Measurements from ENCODE around the gene SFI1. TPM values are rescaled to one million over a fixed set of nuclear protein-coding genes. Genes with fewer than 3 reads are reported as not detected.

The SFI1 gene
- total RNA-seq, 2 experiments from 2014 or later = 227 to 240 TPM

DNA sequence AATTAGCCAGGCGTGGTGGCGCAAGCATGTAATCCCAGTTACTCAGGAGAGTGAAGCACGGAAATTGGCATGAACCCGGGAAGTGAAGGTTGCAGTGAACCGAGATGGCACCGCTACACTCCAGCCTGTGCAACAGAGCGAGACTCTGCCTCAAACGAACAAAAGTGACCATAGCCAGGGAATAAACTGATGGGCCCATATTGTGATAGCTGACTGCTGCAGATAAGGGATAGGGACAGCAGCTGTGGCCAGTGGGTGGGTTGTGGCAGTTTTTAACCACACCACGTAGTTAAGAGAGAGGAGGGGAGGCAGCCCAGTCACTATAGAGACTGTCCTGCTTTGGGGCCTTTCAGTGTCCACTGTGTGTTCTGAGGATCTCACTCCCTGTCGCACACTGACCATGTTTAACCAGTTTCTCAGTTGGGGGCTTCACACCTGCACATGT, 106.8 kb downstream of the SFI1 start:
- H3K4me3 Mint-ChIP-seq = no peak overlapping the region
- H3K9me3 Mint-ChIP-seq = no peaks in the 10 kb centered on the region
- H3K27ac Mint-ChIP-seq = no peak overlapping the region
- peaks cover 35% of the 10 kb centered on the region for H3K36me3 Mint-ChIP-seq
- POLR2A ChIA-PET = no interaction called here
- no peaks in the 10 kb centered on the region for H3K27me3 Mint-ChIP-seq
- DNase-seq = no peak
- CTCF ChIA-PET = interaction anchor here (0.9 kb wide), 1 partner anchor 290 kb away, joined by 3 read pairs; no protein-coding TSS in a partner anchor
- intact Hi-C loops (cut with micrococcal nuclease) = no loop called here
- peaks cover 3% of the 10 kb centered on the region for H3K4me1 Mint-ChIP-seq (ENCODE audit: low read depth)

DNA sequence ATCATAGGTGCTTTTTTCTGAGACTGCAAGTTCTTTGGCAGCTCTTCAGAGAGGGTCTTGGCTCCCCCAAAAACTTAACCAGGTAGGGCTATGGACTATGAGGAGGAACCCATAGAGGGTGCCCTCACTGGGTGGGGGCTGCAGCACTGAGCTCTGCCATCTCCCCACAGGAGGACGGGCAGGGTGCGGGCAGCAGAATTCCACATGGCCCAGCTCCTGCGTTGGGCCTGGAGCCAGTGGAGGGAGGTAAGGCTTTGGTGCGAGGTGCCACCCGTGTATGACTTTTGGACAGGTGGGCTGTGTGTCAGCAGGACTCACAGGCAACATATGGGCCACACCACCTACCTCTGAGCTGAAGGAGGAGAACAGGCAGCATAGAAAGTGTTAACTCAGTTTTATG, 107.2 kb downstream of the SFI1 start:
- no peak overlapping the region for H3K27ac Mint-ChIP-seq
- no peak overlapping the region for H3K4me3 Mint-ChIP-seq
- CTCF ChIA-PET = interaction anchor here (0.7 kb wide), 1 partner anchor 47 kb away, joined by 3 read pairs; no protein-coding TSS in a partner anchor

DNA sequence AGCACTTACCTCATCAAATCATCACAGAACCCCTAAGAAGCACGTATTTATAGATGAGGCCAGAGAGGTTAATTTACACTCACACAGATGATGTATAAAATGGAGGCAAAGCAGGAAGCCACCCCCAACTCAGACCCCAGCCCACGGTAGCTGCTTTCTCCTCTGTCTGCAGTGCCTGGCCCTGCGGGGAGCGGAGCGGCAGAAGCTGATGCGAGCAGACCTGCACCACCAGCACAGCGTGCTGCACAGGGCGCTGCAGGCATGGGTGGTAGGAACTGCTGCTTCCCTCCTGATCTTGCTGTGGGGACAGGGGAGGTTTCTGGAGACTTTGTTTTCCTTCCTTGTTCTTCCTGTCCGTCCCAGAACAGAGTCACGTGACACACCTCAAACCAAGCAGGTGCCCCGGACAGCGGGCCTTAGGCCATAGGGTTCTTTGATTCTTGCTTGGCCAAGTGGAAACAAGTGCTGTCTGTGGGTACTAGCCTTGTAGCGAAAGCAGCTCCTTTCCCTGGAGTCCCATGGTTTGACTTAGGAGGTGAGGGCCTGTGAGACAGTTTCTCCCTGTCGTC, 107.9 kb downstream of the SFI1 start:
- no peaks in the 10 kb centered on the region for H3K9me3 Mint-ChIP-seq
- H3K4me3 Mint-ChIP-seq = no peak overlapping the region
- ChIA-PET CTCF (interaction anchor here (0.7 kb wide), 1 partner anchor 48 kb away, joined by 3 read pairs; no protein-coding TSS in a partner anchor), POLR2A (no interaction called here)
- H3K27me3 Mint-ChIP-seq = no peaks in the 10 kb centered on the region
- peaks cover 3% of the 10 kb centered on the region for H3K4me1 Mint-ChIP-seq (ENCODE audit: low read depth)
- no peak for DNase-seq
- intact Hi-C loops (cut with micrococcal nuclease) = no loop called here
- peaks cover 40% of the 10 kb centered on the region for H3K36me3 Mint-ChIP-seq
- H3K27ac Mint-ChIP-seq = no peak overlapping the region

More for the DNA sequence above, 107.2 kb downstream of the SFI1 start:
- POLR2A ChIA-PET = no interaction called here
- peaks cover 3% of the 10 kb centered on the region for H3K4me1 Mint-ChIP-seq (ENCODE audit: low read depth)
- H3K27me3 Mint-ChIP-seq = no peaks in the 10 kb centered on the region
- intact Hi-C loops (cut with micrococcal nuclease) = no loop called here
- H3K9me3 Mint-ChIP-seq = no peaks in the 10 kb centered on the region
- no peak for DNase-seq
- peaks cover 38% of the 10 kb centered on the region for H3K36me3 Mint-ChIP-seq

DNA sequence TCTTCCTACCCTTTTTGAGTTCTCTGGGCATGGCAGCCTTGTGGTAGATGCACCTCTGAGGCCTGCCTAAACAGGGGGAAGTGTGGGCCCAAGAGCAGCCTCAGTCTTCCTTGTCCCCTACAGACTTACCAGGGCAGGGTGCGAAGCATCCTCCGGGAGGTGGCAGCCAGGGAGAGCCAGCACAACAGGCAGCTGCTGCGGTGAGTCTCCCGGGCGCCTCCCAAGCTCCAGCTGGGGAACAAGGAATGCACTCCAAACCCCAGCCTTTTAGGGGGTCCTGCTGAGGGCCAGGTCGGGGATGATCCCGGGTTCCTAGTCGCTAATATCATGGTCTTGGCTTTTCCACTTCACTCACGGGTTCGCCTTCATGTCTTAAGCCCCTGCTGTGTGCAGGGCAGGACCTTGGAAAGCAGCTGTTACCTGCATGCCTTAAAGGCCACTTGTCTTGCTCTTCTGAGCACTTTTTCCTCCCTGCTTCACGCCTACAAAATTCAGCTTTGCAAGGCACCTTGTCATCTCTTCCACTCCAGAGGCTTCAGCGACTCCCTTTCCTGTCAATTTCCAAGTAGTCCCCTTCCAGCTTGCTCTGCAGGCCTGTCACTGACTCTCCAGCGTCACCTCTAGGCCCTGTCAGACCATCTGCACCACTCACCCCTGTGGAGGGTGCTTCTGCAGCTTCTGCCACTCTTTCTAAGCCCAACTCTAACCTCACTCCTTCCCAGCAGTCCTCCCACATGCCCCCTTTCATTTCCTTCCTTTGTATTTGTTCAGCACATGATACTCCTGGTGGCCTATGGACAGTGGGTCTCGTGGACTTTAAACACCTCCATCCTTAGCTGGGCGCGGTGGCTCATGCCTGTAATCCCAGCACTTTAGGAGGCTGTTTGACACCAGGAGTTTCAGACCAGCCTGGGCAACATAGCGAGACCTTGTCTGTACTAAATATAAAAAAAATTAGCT, 108.7 kb downstream of the SFI1 start:
- H3K4me1 Mint-ChIP-seq (ENCODE audit: low read depth) = peaks cover 3% of the 10 kb centered on the region
- H3K36me3 Mint-ChIP-seq = peaks cover 43% of the 10 kb centered on the region
- intact Hi-C loops (cut with micrococcal nuclease) = no loop called here

DNA sequence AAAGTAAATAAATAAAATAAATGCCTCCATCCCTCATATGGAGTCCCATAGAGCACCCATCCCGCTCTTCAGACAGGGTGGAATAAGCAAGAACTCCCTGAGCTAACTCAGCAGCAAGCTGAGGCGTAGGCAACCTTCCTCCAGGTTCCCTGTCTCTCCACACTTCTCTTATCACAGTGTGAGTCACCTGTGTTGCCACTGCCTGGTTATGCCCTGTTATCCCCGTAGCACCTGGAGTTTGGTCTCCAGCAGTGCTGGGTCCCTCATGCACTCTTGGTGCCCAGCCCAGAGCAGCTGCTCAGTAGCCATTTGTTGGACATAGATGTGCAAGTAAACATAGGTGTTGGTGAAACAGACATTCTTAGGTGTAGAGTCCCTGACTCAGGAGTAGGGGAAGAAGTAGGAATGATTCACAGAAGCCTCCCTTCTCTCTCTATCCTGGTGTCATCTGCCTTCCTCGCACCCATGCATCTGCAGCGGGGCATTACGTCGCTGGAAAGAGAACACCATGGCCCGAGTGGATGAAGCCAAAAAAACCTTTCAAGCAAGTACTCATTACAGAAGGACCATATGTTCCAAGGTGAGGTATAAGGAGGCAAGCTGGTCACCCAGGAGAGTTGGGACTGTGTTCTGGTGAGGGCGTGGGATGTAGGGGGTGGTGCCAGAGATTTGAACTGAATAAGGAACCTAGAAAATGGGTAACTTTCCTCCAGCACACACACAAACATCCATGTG, 109.7 kb downstream of the SFI1 start:
- DNase-seq = no peak
- Mint-ChIP-seq H3K4me1 (ENCODE audit: low read depth) (peaks cover 3% of the 10 kb centered on the region), H3K27ac (peak overlapping the region; percentile 23), H3K27me3 (no peaks in the 10 kb centered on the region), H3K4me3 (no peak overlapping the region), H3K9me3 (no peaks in the 10 kb centered on the region), H3K36me3 (peaks cover 44% of the 10 kb centered on the region)
- POLR2A ChIA-PET = no interaction called here
- intact Hi-C loops (cut with micrococcal nuclease) = no loop called here
- CTCF ChIA-PET = interaction anchor here (0.8 kb wide), 1 partner anchor 45 kb away, joined by 3 read pairs; no protein-coding TSS in a partner anchor

More for the DNA sequence above, 108.7 kb downstream of the SFI1 start:
- ChIA-PET CTCF (no interaction called here), POLR2A (no interaction called here)
- no peak for DNase-seq
- H3K4me3 Mint-ChIP-seq = no peak overlapping the region
- peak overlapping the region; percentile 60 for H3K27ac Mint-ChIP-seq
- H3K9me3 Mint-ChIP-seq = no peaks in the 10 kb centered on the region
- H3K27me3 Mint-ChIP-seq = no peaks in the 10 kb centered on the region

DNA sequence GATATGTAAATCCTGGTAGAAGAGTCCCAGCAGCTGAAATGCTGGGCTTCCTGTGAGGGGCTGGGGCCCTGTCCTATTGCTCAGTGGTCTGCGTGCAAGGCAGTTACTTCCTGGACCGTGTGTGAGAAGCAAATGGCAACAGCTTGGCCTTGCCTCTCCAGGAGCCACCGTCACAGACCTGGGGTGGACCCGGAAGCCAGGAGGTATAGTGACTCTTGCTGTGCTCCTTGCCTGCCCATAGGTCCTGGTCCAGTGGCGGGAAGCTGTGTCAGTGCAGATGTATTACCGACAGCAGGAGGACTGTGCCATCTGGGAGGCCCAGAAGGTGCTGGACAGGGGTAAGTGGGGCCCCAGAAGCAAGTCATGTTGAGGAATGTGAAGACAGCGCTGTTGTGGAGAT, 111.4 kb downstream of the SFI1 start:
- ChIA-PET CTCF (no interaction called here), POLR2A (no interaction called here)
- no peaks in the 10 kb centered on the region for H3K27me3 Mint-ChIP-seq
- H3K4me3 Mint-ChIP-seq = no peak overlapping the region
- H3K4me1 Mint-ChIP-seq (ENCODE audit: low read depth) = peaks cover 3% of the 10 kb centered on the region
- no peak overlapping the region for H3K27ac Mint-ChIP-seq
- peaks cover 42% of the 10 kb centered on the region for H3K36me3 Mint-ChIP-seq
- intact Hi-C loops (cut with micrococcal nuclease) = no loop called here
- H3K9me3 Mint-ChIP-seq = no peaks in the 10 kb centered on the region
- DNase-seq = no peak

DNA sequence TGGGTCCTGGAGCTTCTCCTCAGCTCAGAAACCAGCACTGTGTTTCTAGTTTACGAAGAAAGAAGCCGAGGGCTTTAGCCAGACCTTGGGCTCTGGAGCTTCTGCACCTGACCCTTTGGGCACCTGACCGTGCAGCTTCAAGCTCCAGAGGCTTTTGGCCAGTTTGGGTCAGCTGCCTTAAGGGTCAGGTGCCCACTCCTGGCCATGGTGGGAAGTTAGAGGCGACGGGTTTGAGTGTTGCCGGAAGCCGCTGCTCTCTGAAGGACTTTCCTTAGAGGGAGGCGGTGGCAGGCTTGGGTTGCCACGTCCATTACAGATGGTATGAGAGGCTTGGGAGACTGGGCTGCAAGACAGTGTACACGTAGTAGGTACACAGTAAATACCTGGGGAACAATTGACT, 113.4 kb downstream of the SFI1 start:
- Mint-ChIP-seq H3K4me1 (ENCODE audit: low read depth) (peaks cover 11% of the 10 kb centered on the region), H3K9me3 (no peaks in the 10 kb centered on the region), H3K36me3 (peaks cover 42% of the 10 kb centered on the region), H3K27ac (no peak overlapping the region), H3K4me3 (no peak overlapping the region), H3K27me3 (no peaks in the 10 kb centered on the region)
- ChIA-PET POLR2A (no interaction called here), CTCF (interaction anchor here (0.9 kb wide), 1 partner anchor 21 kb away, joined by 3 read pairs; no protein-coding TSS in a partner anchor)
- DNase-seq = no peak
- intact Hi-C loops (cut with micrococcal nuclease) = no loop called here

DNA sequence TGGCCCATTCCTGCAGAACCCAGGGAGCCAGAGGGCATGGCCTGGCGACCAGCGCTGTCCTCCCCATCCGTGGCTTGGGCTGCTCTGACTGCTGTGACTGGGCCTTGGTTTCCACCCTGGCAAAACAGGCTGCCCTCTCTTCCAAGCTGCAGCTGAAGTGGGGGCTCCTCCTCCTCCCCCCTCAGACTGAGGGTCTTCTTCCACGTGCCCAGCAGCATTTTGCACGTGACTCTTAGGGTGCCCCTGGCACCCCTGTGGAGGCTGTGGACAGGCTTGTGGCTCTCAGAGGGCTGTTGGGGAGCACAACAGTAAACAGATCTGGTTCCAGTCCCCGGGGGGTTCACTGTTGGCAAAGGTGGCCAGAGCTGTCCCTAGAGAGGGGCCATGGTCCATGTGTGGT, 114.3 kb downstream of the SFI1 start:
- intact Hi-C loops (cut with micrococcal nuclease) = no loop called here
- Mint-ChIP-seq H3K9me3 (no peaks in the 10 kb centered on the region), H3K27ac (no peak overlapping the region), H3K27me3 (no peaks in the 10 kb centered on the region), H3K4me3 (no peak overlapping the region), H3K36me3 (peaks cover 40% of the 10 kb centered on the region), H3K4me1 (ENCODE audit: low read depth) (peaks cover 14% of the 10 kb centered on the region)
- CTCF ChIA-PET = no interaction called here
- no peak for DNase-seq
- POLR2A ChIA-PET = no interaction called here

DNA sequence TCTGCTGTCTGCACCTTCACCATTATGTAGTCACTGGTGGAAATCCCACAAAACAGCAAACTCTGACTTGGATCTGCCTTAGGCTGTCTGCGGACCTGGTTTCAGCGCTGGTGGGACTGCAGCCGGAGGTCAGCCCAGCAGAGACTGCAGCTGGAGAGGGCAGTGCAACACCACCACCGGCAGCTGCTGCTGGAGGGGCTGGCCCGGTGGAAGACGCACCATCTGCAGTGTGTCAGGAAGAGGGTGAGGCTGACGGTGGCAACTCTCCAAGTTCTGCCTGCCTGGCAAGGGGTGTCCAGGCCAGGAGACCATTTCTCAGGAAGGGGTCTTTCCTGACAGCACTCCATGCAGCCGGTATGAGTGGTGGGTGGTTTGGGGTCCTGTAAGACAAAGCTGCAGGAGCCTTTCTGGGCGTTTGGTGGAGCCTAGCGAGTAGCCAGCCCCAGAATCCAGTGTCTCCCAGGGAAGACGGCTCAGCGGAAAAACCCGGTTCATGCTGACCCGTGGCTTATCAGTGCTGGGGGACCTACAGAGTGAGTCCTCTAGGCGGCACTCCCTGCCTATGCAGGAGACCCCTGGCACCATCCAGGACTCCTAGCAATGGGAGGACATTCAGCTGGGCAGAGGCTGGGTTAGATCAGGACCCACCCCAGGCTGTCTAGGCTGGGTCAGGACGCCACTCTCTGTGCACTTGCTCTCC, 114.9 kb downstream of the SFI1 start:
- no peaks in the 10 kb centered on the region for H3K9me3 Mint-ChIP-seq
- peaks cover 40% of the 10 kb centered on the region for H3K36me3 Mint-ChIP-seq
- CTCF ChIA-PET = no interaction called here
- DNase-seq = no peak
- intact Hi-C loops (cut with micrococcal nuclease) = no loop called here
- no peak overlapping the region for H3K4me3 Mint-ChIP-seq
- POLR2A ChIA-PET = no interaction called here
- peaks cover 20% of the 10 kb centered on the region for H3K4me1 Mint-ChIP-seq (ENCODE audit: low read depth)
- H3K27me3 Mint-ChIP-seq = no peaks in the 10 kb centered on the region
- H3K27ac Mint-ChIP-seq = peak overlapping the region; percentile 19

DNA sequence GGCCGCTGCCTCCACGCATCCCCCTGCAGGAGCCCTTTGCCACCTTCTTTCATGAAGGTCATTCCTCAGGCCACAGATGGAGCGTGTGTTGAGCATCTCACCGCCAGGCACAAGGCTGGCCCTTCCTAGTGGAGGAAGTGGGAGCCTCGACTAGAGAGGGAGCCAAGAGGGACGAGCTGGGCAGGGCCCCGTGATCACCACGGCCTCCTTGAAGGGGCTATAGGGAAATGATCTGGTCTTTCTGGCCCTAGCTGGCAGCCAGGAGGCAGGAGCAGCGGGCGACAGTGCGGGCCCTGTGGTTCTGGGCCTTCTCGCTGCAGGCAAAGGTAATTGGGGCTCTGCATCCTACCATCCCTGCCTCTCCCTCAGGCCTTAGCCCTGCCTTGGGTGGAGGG, 116.6 kb downstream of the SFI1 start:
- H3K27me3 Mint-ChIP-seq = no peaks in the 10 kb centered on the region
- intact Hi-C loops (cut with micrococcal nuclease) = no loop called here
- H3K9me3 Mint-ChIP-seq = no peaks in the 10 kb centered on the region
- POLR2A ChIA-PET = no interaction called here
- no peak overlapping the region for H3K4me3 Mint-ChIP-seq
- DNase-seq = no peak
- H3K4me1 Mint-ChIP-seq (ENCODE audit: low read depth) = peaks cover 25% of the 10 kb centered on the region
- H3K27ac Mint-ChIP-seq = no peak overlapping the region
- peaks cover 47% of the 10 kb centered on the region for H3K36me3 Mint-ChIP-seq
- CTCF ChIA-PET = interaction anchor here (0.6 to 0.7 kb wide), 2 partner anchors 17 to 139 kb away, joined by 3 read pairs; no protein-coding TSS in a partner anchor

DNA sequence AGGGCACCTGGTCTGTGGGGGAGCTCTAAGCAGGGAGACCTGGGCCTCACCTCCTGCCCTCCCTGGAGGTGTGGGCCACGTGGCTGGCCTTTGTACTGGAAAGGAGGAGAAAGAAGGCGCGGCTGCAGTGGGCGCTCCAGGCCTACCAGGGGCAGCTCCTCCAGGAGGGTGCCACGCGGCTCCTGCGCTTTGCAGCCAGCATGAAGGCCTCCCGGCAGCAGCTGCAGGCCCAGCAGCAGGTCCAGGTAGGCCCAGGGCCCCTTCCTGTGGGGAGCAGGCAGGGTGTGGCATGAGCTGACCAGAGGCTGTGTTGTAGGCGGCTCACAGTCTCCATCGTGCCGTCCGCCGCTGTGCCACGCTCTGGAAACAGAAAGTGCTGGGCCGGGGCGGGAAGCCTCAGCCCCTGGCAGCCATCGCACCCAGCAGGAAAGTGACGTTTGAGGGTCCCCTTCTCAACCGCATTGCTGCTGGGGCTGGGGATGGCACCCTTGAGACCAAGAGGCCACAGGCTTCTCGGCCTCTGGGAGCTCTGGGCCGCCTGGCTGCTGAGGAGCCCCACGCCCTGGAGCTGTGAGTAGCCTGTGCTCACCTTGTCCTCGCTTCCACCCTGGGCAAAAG, 117.1 kb downstream of the SFI1 start:
- POLR2A ChIA-PET = no interaction called here
- intact Hi-C loops (cut with micrococcal nuclease) = no loop called here
- peaks cover 25% of the 10 kb centered on the region for H3K4me1 Mint-ChIP-seq (ENCODE audit: low read depth)
- H3K9me3 Mint-ChIP-seq = no peaks in the 10 kb centered on the region
- H3K27ac Mint-ChIP-seq = no peak overlapping the region
- H3K4me3 Mint-ChIP-seq = no peak overlapping the region
- CTCF ChIA-PET = interaction anchor here (0.7 kb wide), 1 partner anchor 17 kb away, joined by 3 read pairs; no protein-coding TSS in a partner anchor
- H3K36me3 Mint-ChIP-seq = peaks cover 43% of the 10 kb centered on the region
- H3K27me3 Mint-ChIP-seq = no peaks in the 10 kb centered on the region
- DNase-seq = no peak

Data from activated CD4-positive, alpha-beta memory T cell treated with anti-CD3 and anti-CD28 coated beads for 36 hours (primary cell).